WTC11 (cell line): Measurements from ENCODE around the gene SMAD9.

Experiments used
- CTCF ChIP-seq: fragments of 200-600 bp; IDR thresholded peaks from 2 replicates; pipeline ENCODE4 v1.8.0; 2022; ENCODE audit warnings: antibody characterized with exemption
- JAZF1 ChIP-seq: fragments of 250-450 bp; sonication (Bioruptor Pico); IDR thresholded peaks from 2 replicates; pipeline ENCODE4 v1.9.0; 2021; ENCODE audit warnings: moderate library complexity, mild to moderate bottlenecking, inconsistent platforms
- JUN ChIP-seq: sonication (generic); formaldehyde crosslinking; IDR thresholded peaks from 2 replicates; pipeline ENCODE4 v1.8.0; 2023; ENCODE audit warnings: mild to moderate bottlenecking, missing genetic modification reagents
- MXD4 ChIP-seq: fragments of 250-450 bp; sonication (Bioruptor Pico); IDR thresholded peaks from 2 replicates; pipeline ENCODE4 v1.8.0; 2021; ENCODE audit warnings: mild to moderate bottlenecking, moderate library complexity, borderline replicate concordance
- NFE2L1 ChIP-seq: sonication (generic); formaldehyde crosslinking; IDR thresholded peaks from 2 replicates; pipeline ENCODE4 v1.8.1; 2023; ENCODE audit warnings: missing genetic modification reagents
- NR2C2 ChIP-seq: sonication (generic); formaldehyde crosslinking; IDR thresholded peaks from 2 replicates; pipeline ENCODE4 v1.8.0; 2022; ENCODE audit warnings: mild to moderate bottlenecking, missing genetic modification reagents
- OVOL2 ChIP-seq: fragments of 250-450 bp; sonication (Bioruptor Pico); IDR thresholded peaks from 2 replicates; pipeline ENCODE4 v1.9.0; 2021; ENCODE audit warnings: mild to moderate bottlenecking, borderline replicate concordance
- RELA ChIP-seq: sonication (generic); formaldehyde crosslinking; IDR thresholded peaks from 2 replicates; pipeline ENCODE4 v1.8.1; 2022; ENCODE audit warnings: missing genetic modification reagents, mild to moderate bottlenecking, borderline replicate concordance
- SMAD4 ChIP-seq: sonication (generic); formaldehyde crosslinking; IDR thresholded peaks from 2 replicates; pipeline ENCODE4 v1.8.0; 2022; ENCODE audit warnings: mild to moderate bottlenecking, missing genetic modification reagents
- ZBTB43 ChIP-seq: sonication (generic); formaldehyde crosslinking; IDR thresholded peaks from 2 replicates; pipeline ENCODE4 v1.8.1; 2023; ENCODE audit warnings: mild to moderate bottlenecking, missing genetic modification reagents
- TF ChIP-seq, protein P1 (sequence below): sonication (generic); formaldehyde crosslinking; IDR thresholded peaks from 2 replicates; pipeline ENCODE4 v1.8.1; 2023; ENCODE audit warnings: mild to moderate bottlenecking, missing genetic modification reagents, moderate library complexity
- TF ChIP-seq, protein P2 (sequence below): sonication (generic); formaldehyde crosslinking; IDR thresholded peaks from 2 replicates; pipeline ENCODE4 v1.8.1; 2022; ENCODE audit warnings: mild to moderate bottlenecking, missing genetic modification reagents, moderate library complexity, borderline replicate concordance

DNA sequence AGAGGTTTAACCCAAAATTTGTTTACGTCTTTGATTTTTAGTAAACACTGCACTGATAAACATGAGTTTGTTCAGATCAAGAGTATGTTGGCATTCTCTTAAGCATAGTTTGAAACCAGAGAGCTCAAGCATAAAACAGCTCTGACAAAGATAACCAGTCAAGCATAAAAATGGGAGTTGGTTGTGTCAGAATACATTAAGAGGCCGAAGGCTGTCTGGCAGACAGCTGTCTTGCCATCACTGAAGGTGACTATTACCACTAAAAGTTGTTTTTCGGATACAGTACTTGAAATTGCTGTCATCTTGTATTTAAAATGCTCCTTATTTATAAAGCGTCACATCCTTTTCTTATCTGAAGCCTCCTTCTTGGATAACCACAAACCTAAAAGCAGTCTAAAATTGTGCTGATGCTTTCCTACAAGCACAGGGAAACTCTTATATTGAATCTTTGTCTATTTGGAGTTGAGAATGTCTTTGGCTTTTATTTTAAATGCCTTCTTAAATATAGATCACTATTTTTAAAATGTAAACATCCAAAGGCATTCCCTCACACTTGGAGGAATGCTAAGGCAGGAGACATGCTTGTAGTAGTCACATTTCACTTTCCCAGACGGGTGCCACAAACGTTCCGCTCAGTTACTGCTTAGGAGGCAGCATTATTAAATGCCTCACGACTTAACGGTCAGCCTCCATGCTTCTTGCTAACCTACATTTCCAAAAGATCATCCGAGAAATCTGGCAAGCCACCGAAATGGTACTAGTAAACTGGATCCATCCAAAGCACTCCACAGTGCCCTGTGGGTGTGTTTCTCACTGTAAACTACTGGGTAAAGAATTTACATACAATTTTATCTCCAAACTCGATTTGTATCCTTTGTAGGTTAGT lies 1.5 kb downstream of the SMAD9 start:
- TF ChIP-seq SMAD4 (CRISPR knock-in tag) (no peak), OVOL2 (CRISPR knock-in tag) (no peak), CTCF (no peak), RELA (CRISPR knock-in tag) (no peak), JUN (CRISPR knock-in tag) (no peak), MXD4 (CRISPR knock-in tag) (no peak), NFE2L1 (CRISPR knock-in tag) (no peak), ZBTB43 (CRISPR knock-in tag) (no peak), JAZF1 (CRISPR knock-in tag) (no peak), NR2C2 (CRISPR knock-in tag) (no peak)
- TF ChIP-seq, protein P1, sequence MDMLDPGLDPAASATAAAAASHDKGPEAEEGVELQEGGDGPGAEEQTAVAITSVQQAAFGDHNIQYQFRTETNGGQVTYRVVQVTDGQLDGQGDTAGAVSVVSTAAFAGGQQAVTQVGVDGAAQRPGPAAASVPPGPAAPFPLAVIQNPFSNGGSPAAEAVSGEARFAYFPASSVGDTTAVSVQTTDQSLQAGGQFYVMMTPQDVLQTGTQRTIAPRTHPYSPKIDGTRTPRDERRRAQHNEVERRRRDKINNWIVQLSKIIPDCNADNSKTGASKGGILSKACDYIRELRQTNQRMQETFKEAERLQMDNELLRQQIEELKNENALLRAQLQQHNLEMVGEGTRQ (CRISPR knock-in tag): no peak
- TF ChIP-seq, protein P2, sequence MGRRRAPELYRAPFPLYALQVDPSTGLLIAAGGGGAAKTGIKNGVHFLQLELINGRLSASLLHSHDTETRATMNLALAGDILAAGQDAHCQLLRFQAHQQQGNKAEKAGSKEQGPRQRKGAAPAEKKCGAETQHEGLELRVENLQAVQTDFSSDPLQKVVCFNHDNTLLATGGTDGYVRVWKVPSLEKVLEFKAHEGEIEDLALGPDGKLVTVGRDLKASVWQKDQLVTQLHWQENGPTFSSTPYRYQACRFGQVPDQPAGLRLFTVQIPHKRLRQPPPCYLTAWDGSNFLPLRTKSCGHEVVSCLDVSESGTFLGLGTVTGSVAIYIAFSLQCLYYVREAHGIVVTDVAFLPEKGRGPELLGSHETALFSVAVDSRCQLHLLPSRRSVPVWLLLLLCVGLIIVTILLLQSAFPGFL (CRISPR knock-in tag): no peak
